HG03064 (cell line): ENCODE results near the gene AKR7A2.

Source experiments
- ATAC-seq: cut with Tn5 transposase; IDR thresholded peaks from one replicate; pipeline ENCODE4 v1.9.1; 2021; ENCODE audit warnings: low read depth; ENCODE audit not compliant: unreplicated experiment

Gene AKR7A2

DNA sequence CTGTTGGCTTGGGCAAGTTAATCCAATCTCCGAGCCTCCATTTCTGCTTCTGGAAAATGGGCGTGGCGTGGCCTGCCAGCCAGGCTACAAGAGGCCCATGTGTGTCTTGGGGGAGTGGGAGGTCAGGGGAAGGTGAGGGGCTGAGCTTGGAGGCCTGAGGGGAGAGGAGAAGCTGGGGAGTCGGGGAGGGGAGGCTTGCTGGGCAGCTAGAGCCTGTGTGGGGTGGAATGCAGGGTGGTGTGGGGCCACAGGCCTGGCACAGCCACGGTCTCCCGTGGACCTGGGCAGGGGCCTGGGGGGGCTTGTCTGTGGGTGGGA is 14.8 kb upstream of the AKR7A2 start:
- no peak for ATAC-seq

- no peak for ATAC-seq
Measured at GRCh38 chr1:19325958-19326747, 14.2 kb upstream of the AKR7A2 start.

DNA sequence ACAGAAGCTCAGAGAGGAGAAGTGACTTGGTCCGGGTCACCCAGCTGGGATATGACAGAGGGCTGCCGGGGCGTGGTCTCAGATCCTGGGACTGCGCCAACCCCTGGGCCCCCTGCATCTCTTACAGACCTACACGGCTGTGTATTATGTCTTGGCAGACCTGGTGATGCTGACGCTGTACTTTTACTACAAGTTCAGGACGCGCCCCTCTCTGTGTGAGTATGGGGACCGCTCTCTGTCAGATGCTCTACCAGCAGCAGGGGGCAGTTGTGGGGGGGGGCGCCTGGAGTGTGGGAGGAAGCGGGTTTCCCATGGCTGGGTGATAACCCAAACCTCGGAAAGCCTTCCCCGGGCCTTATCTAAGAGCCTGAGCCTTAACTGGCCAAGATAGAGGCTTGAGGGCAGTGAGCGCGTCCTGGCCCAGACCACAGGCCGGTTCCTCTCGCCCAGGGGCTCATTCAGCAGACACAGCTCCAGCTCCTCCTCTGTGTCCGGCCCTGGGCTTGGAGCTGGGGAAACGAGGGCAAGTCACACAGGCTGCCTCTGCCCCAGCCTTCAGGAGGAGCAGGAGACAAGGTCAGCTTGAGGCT is 13.5 kb upstream of the AKR7A2 start:
- no peak for ATAC-seq

DNA sequence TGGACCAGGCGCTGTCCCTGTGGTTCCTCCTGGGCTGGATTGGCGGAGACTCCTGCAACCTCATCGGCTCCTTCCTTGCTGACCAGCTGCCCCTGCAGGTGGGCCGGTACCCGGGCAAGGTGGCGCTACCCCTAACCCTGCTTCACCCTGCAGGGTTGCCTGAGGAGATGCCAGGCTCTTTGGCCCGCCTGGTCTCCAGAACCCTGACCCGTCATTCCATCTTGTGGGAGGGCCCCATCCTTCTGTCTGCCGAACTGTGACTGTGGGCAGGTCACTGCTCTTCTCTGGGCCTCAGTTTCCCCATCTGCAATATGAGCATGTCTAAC is 12.7 kb upstream of the AKR7A2 start:
- ATAC-seq: no peak

DNA sequence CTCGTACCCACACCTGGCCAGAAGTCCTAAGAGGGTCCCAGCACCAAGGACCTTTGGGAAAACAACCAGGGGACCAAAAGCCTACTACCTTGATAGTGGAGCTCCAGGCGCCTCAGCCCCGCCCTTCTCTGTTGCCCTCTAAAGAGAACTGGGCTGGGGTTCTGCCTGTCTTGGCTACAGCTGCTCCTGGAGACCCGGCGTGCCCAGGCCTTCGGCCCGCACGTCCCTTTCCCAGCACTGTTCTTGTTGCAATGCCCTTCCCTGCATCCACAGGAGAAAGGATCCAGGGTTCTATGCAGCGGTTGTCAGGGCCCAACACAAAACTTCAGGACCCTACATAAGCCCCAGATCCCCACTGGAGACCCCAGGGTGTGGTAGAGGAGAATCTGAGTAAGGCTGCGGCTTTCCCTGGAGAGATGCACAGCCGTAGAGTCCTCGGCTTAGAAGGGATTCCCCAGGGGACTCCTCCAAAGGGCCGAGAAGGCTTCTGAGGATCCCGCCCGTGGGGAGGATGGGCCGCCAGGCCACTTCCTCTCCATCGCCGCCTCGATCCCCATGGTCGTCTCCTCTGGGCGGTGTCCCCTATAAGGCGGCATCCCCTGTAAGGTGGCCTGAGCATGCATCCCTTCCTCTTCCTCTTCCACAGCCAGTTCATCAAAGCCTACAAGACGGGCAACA is 12.2 kb upstream of the AKR7A2 start:
- ATAC-seq: no peak

DNA sequence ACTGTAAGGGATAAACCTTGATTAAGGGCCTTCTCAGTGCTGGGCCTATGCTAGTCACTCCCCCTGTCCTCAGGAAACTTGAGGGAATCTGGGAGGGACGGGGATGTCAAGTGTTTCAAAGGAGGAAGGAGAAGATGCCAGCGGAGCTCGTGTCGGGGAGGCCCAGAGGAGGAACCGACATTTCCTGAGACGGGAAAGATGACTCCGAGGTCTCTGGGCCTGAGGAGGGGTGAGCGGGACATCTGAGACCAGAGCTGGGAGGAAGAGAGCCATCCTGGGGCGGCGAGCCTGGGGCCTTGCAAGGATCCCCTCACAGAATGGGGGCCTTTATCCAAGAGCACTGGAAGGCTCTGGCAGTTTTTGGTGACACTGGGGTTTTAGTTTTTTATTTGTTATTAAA is 10.5 kb upstream of the AKR7A2 start:
- no peak for ATAC-seq

DNA sequence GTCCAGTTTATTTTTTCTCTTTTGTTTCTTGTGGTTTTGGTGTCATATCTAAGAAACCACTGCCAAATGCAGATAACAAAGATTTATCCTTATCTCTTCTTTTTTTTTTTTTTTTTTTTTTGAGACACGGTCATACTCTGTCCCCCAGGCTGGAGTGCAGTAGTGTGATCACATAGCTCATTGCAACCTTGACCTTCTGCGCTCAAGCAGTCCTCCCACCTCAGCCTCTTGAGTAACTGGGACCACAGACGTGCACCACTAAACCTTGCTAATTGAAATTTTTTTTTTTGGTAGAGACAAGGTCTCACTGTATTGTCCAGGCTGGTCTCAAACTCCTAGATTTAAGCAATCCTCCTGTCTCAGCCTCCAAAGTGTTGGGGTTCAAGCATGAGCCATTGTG is 9.1 kb upstream of the AKR7A2 start:
- no peak for ATAC-seq

DNA sequence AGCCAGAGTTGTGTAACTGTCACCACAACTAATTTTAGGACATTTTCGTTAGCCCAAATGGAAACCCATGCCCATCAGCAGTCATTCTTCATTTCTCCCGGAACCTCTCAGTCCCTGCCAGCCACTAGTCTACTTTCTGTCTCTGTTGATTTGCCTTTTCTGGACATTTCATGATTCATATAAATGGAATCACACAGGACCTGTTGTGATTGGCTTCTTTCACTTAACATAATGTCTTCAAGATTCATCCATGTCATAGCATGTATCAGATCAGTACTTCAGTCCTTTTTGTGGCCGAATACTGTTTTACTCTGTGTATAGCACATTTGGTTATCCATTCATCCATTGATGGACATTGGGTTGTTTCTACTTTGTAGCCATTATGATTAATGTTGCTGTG is 7.3 kb upstream of the AKR7A2 start:
- no peak for ATAC-seq

- ATAC-seq: no peak
Measured at GRCh38 chr1:19317126-19317910, 5.4 kb upstream of the AKR7A2 start.

DNA sequence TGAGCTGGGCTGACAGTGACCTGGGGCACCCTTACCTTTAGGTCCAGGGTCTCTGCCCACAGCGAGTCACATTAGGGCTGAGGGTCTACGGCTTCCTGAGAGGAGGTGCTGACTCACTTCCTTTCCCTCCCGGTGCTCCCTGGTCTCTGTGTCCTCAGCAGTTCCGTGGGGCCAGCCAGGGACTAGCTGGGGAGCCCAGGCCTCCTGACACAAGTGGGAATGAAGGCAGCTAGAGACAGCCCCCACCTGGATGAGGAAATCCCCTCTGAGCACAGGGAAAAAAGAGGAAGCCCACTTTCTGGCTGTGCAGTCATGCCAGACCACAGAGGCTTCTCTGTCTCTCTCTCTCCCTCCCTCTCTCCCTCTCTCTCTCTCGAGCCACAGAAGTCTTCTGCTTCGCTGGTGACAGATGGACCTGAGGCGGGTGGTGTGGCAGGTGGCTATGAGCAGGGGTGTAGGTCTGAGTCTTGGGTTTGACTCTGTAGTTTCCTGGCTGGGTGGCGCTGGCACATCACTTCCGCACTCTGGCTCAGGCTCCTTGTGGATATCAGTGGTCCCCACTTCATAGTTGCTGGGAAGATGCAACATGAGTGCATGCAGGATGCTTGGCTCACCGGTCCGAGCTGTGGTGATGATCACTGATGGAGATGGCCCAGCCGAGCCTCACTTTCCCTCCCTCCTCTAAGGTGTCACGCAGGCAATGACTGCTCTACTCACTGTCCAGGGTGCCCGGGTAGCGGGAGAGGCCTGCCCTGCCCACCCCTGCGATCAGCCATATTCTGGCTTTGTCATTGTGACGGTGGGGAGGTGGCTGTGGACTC is 3.6 kb upstream of the AKR7A2 start:
- ATAC-seq: no peak

- no peak for ATAC-seq
Measured at GRCh38 chr1:19313961-19314882, 2.3 kb upstream of the AKR7A2 start.

DNA sequence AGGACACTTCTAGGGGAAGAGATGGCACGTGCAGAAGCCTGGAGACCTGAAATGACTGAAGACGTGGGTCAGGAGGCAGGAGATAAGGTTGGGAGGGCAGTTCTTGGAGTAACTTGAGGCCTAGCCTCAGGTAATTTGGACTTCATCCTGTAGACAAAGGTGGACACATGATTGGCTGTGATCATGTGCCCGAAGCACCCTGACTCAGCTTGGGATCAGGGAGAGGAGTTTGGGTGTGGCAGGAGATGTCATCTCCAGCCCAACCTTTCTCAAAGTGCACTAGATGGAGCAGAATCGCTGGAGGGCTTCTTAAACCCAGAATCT is 1.7 kb upstream of the AKR7A2 start:
- no peak for ATAC-seq

DNA sequence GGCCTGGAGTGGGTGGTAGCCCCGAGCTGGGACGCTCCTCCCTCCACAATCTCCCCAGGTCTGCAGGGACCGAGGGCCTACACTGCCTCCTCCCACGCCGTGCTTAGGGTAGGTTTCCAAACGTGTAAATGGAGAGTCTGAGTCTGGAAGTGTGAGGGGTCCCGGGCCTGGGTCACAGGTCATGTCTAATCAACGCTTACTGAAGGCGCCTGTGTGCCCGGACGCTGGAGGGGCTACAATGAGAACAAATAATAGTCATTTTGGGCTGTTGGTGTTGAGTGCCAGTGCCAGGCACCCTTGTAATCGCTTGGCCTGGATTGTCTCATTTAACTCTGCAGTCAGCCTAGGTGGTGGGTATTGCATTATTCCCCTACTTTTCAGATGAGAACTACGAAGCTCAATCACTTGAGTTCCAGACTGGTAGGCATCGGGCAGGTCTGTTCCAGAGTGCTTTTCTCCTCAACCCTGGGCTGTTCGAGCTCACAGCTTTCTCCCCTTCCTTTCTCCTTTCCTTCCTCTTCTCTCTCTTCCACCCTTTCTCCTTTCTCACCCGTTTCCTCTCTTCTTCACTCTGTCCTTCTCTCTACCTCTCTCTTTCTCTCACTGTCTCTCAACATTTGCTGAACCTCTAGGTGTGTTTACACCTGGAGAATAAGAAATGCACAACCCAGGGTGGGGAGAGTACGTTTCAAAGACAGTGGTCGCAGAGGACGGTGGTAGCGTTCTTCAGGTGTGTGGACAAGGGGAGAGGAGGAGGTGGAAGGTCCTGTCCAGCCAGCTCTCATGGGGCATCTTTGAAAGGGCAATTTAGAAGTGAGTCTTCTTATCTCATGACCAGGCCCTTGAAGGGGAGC is 1.1 kb upstream of the AKR7A2 start:
- no peak for ATAC-seq

DNA sequence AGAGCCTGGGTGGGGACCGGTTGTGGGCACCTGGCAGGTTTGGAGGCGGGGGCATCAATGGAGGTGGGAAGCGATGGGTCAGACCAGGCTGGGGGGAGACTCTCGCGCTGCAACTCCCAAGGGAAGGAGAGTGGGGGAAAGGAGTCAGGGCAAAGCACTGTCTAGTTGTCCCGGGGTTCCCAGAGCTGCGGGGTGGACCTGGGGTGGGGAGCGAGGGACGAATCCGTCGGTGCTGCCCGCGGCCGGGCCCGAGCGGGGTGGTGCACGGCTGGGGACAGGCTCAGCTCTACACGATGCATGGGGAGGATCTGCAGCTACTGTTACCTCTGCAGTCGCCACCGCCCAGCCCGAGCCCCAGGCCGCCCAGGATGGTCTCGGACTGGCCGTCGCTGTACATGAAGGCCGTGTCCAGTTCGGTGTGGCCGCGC is 427 bp downstream of the AKR7A2 start:
- ATAC-seq: no peak

- no peak for ATAC-seq
Measured at GRCh38 chr1:19310720-19311502, 1.0 kb downstream of the AKR7A2 start.

DNA sequence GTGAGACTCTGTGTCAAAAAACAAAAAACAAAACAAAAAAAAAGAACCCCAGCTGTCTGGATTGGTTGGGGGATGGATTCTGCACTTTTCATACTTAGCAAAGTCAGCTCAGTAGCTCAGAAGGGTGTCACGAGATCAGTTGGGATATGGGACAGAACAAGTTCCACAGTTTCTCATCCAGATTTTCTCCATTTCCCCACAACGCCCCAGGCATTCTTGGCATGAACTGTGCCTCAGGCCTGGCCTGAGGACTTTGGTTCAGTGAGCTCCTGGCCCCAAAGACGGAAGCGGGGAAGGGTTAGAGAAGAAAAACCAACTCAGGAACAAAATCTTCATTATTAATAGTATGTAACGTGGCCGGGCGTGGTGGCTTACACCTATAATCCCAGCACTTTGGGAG is 1.9 kb downstream of the AKR7A2 start:
- no peak for ATAC-seq

DNA sequence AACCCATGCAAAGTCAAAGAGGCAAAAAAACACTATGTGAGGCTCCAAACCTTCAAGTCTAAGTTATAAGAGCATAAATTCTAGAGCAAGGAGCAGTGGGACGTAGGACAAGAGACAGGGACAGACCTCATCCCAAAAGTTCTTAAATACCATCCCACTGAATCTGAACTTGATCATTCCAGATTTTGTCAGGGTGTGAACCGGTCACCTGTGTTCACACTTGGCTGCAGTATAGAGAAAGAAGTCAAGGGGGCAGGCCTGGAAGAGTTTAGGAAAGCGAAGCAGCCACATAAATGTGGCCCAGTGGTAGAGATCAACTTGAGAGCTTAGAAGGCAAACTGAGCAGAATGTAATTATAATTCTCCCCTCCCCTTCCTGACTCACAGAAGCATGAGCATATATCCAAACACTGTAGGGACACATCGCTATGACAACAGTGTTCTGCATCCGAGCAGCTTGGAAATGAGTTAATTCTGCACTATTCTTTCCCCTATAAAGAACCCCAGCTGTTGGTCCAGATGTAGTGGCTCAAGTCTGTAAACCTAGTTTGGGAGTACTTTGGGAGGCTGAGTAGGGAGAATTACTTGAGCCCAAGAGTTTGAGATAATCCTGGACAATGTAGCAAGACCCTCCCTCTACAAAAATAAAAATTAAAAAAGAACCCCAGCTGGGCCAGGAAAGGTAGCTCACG is 2.7 kb downstream of the AKR7A2 start:
- ATAC-seq: no peak
